H1 (cell line): Measurements from ENCODE around the gene SP1. TPM values are rescaled to one million over a fixed set of nuclear protein-coding genes. Genes with fewer than 3 reads are reported as not detected.
"Not testable (repeated sequence)": the region's sequence is repeated elsewhere in the genome, so short reads cannot be mapped to it uniquely, and the experiment has no call there.

Source experiments
- CTCF ChIA-PET: fragments of 300-600 bp; sonication (Branson Sonifier 250); formaldehyde crosslinking; loops from one replicate; lab custom pipeline; 2021; ENCODE audit not compliant: partially characterized antibody; lab: Charles Lee
- POLR2A ChIA-PET: fragments of 300-600 bp; sonication (Branson Sonifier 250); formaldehyde crosslinking; loops from one replicate; lab custom pipeline; 2021; ENCODE audit warnings: inconsistent platforms; ENCODE audit not compliant: partially characterized antibody; lab: Charles Lee
- DNase-seq, 2 experiments: peaks; one replicate each; pipeline versions ENCODE4 v3.0.0 to v3.0.0-alpha.2; 2010 to 2022; ENCODE audit warnings: low spot score in 2 of 2, low read depth in 1 of 2, mixed read lengths in 1 of 2
- FAIRE-seq: peaks from 2 replicates; lab custom pipeline; 2011; peaks lifted over from hg19 to GRCh38; lab: Jason Lieb, UNC
- H2AFZ ChIP-seq: 2 replicates; pipeline ENCODE4 v1.8.1; 2012; ENCODE audit warnings: low read length, inconsistent platforms
- H2AK5ac ChIP-seq: 2 replicates; pipeline ENCODE4 v1.6.1; 2013; ENCODE audit warnings: low read depth, low read length
- H2BK120ac ChIP-seq: replicated peaks from 2 replicates; pipeline ENCODE3; 2013; ENCODE audit warnings: low read depth, low read length, inconsistent platforms
- H2BK12ac ChIP-seq: 2 replicates; pipeline ENCODE4 v1.6.1; 2013; ENCODE audit warnings: low read depth, low read length
- H2BK15ac ChIP-seq: 2 replicates; pipeline ENCODE4 v1.6.1; 2013; ENCODE audit warnings: low read length
- H2BK20ac ChIP-seq: 2 replicates; pipeline ENCODE4 v1.6.1; 2013; ENCODE audit warnings: low read length
- H2BK5ac ChIP-seq: 2 replicates; pipeline ENCODE4 v1.6.1; 2013; ENCODE audit warnings: low read depth, low read length
- H3K14ac ChIP-seq: 2 replicates; pipeline ENCODE4 v1.6.1; 2013; ENCODE audit warnings: inconsistent platforms; ENCODE audit not compliant: insufficient read length
- H3K18ac ChIP-seq: 2 replicates; pipeline ENCODE4 v1.6.1; 2013; ENCODE audit warnings: low read length; ENCODE audit errors: extremely low read depth
- H3K23ac ChIP-seq: 2 replicates; pipeline ENCODE4 v1.6.1; 2013; ENCODE audit warnings: inconsistent platforms; ENCODE audit not compliant: insufficient read length
- H3K23me2 ChIP-seq: 2 replicates; pipeline ENCODE4 v1.6.1; 2013; ENCODE audit warnings: low read depth, low read length
- H3K27ac ChIP-seq: 2 replicates; pipeline ENCODE4 v1.6.1; 2011; ENCODE audit warnings: low read depth, low read length, inconsistent platforms
- H3K27me3 ChIP-seq, 4 experiments: replicated peaks in 1 of 4; 1 replicate in 1 of 4; 2 replicates in 3 of 4; pipeline versions ENCODE4 v1.6.1 to v1.8.1; 2011 to 2013; ENCODE audit warnings: low read length in 3 of 4, mild to moderate bottlenecking in 3 of 4, inconsistent platforms in 2 of 4, mixed read lengths in 2 of 4, moderate library complexity in 1 of 4; ENCODE audit not compliant: control insufficient read depth in 3 of 4, insufficient read depth in 3 of 4; ENCODE audit errors: extremely low read depth in 1 of 4
- H3K36me3 ChIP-seq, 4 experiments: 2 replicates each; pipeline versions ENCODE4 v1.6.1 to v1.8.1; 2011 to 2013; ENCODE audit warnings: mild to moderate bottlenecking in 4 of 4, low read length in 3 of 4, moderate library complexity in 2 of 4, control low read depth in 1 of 4, inconsistent platforms in 1 of 4; ENCODE audit not compliant: insufficient read depth in 4 of 4, control insufficient read depth in 2 of 4
- H3K4ac ChIP-seq: replicated peaks from 2 replicates; pipeline ENCODE3; 2013; ENCODE audit warnings: low read length, low read depth, mixed read lengths, inconsistent platforms; ENCODE audit not compliant: insufficient read length
- H3K4me1 ChIP-seq, 4 experiments: replicated peaks in 1 of 4; 1 replicate in 1 of 4; 2 replicates in 3 of 4; pipeline versions ENCODE4 v1.6.1 to v1.8.1; 2011 to 2013; ENCODE audit warnings: low read length in 3 of 4, inconsistent platforms in 2 of 4, mixed read lengths in 1 of 4; ENCODE audit not compliant: insufficient read depth in 4 of 4, control insufficient read depth in 3 of 4
- H3K4me2 ChIP-seq, 2 experiments: 2 replicates each; pipeline versions ENCODE4 v1.6.1 to v1.8.1; 2011 to 2013; ENCODE audit warnings: low read depth in 2 of 2, low read length in 2 of 2, control low read depth in 1 of 2, inconsistent platforms in 1 of 2, mild to moderate bottlenecking in 1 of 2; ENCODE audit not compliant: insufficient read depth in 1 of 2
- H3K4me3 ChIP-seq, 4 experiments: fragments of 200-600, 300-600 bp in 1 of 4; sonication (generic), shearing (Covaris generic), sonication (Bioruptor Twin) in 1 of 4; 2 replicates each; pipeline versions ENCODE4 v1.5.1 to v1.8.1; 2011 to 2016; ENCODE audit warnings: low read length in 4 of 4, low read depth in 3 of 4, control low read depth in 2 of 4, inconsistent platforms in 2 of 4, mild to moderate bottlenecking in 2 of 4, mixed read lengths in 1 of 4, moderate library complexity in 1 of 4; ENCODE audit not compliant: insufficient read depth in 2 of 4; ENCODE audit errors: extremely low read depth in 1 of 4
- H3K56ac ChIP-seq: replicated peaks from 2 replicates; pipeline ENCODE3; 2013; ENCODE audit warnings: low read depth, mild to moderate bottlenecking, mixed read lengths, low read length, inconsistent platforms; ENCODE audit not compliant: insufficient read length
- H3K79me1 ChIP-seq: 2 replicates; pipeline ENCODE4 v1.6.1; 2013; ENCODE audit warnings: low read depth, low read length, control low read depth
- H3K79me2 ChIP-seq, 2 experiments: 2 replicates each; pipeline versions ENCODE4 v1.6.1 to v1.8.1; 2012 to 2013; ENCODE audit warnings: low read length in 2 of 2, mild to moderate bottlenecking in 2 of 2, inconsistent platforms in 1 of 2; ENCODE audit not compliant: insufficient read depth in 2 of 2, control insufficient read depth in 1 of 2
- H3K9ac ChIP-seq, 4 experiments: replicated peaks in 1 of 4; 1 replicate in 1 of 4; 2 replicates in 3 of 4; pipeline versions ENCODE4 v1.6.1 to v1.8.1; 2011 to 2013; ENCODE audit warnings: low read depth in 3 of 4, low read length in 3 of 4, control low read depth in 2 of 4, mild to moderate bottlenecking in 2 of 4, moderate library complexity in 2 of 4, inconsistent platforms in 1 of 4; ENCODE audit errors: extremely low read depth in 1 of 4
- H3K9me3 ChIP-seq, 2 experiments: 2 replicates each; pipeline versions ENCODE4 v1.6.1 to v1.8.1; 2012 to 2013; ENCODE audit warnings: mild to moderate bottlenecking in 2 of 2, moderate library complexity in 2 of 2, control low read depth in 1 of 2, inconsistent platforms in 1 of 2, low read depth in 1 of 2, low read length in 1 of 2, mixed read lengths in 1 of 2; ENCODE audit not compliant: insufficient read depth in 2 of 2
- H4K20me1 ChIP-seq, 2 experiments: replicated peaks in 1 of 2; 2 replicates each; pipeline versions ENCODE3 to v1.8.1; 2011 to 2013; ENCODE audit warnings: inconsistent platforms in 2 of 2, low read length in 2 of 2, mild to moderate bottlenecking in 1 of 2; ENCODE audit not compliant: insufficient read depth in 2 of 2, control insufficient read depth in 1 of 2
- H4K5ac ChIP-seq: 2 replicates; pipeline ENCODE4 v1.6.1; 2013; ENCODE audit warnings: low read length, low read depth, mixed read lengths, inconsistent platforms; ENCODE audit not compliant: insufficient read length
- H4K8ac ChIP-seq: 2 replicates; pipeline ENCODE4 v1.8.0; 2013; ENCODE audit warnings: mild to moderate bottlenecking, moderate library complexity, low read length, inconsistent platforms; ENCODE audit not compliant: insufficient read depth; ENCODE audit errors: extremely low read depth
- H4K91ac ChIP-seq: replicated peaks from 2 replicates; pipeline ENCODE3; 2013; ENCODE audit warnings: low read length, mixed read lengths, inconsistent platforms; ENCODE audit not compliant: insufficient read length
- WGBS, 2 experiments: shearing (Covaris generic) in 1 of 2; methylation state at CpG; one replicate each; pipeline versions ENCODE4 v1.1.6 to v1.1.7; 2013 to 2015; ENCODE audit warnings: low lambda C conversion rate in 2 of 2, mixed read lengths in 2 of 2, inconsistent platforms in 1 of 2, low coverage in 1 of 2, missing lambda C conversion rate in 1 of 2; ENCODE audit not compliant: insufficient replicate concordance in 2 of 2, insufficient coverage in 1 of 2, insufficient read length in 1 of 2; ENCODE audit errors: extremely low coverage in 1 of 2, missing lambda C conversion rate in 1 of 2; 5-methylcytosine and 5-hydroxymethylcytosine counted together
- polyA plus RNA-seq, 7 experiments: library from polyadenylated mRNA; depleted of rRNA in 3 of 7; stranded (reverse) in 5 of 7; unstranded in 2 of 7; fragments of >200 nt in 5 of 7; fragments of 200-250 nt in 2 of 7; gene quantifications; 1 replicate in 5 of 7; 2 replicates in 1 of 7; 4 replicates in 1 of 7; pipeline versions ENCODE4 v1.2.1 to v1.2.3, GENCODE V29; 2011 to 2013; ENCODE audit warnings: missing spikeins in 2 of 7, mixed read lengths in 2 of 7
- total RNA-seq: library from RNA; stranded (reverse); fragmentation: NEBNext Ultra II Directional; extraction: Animal tissue kit (Norgen Biotek cat#: 25700); gene quantifications from 2 replicates; pipeline ENCODE4 v1.2.1, GENCODE V29; 2021

The SP1 gene
- total and polyA plus RNA-seq, 2 of the 8 experiments (the other 6 are each of a cell fraction or from before 2014, with no cell fraction given): 50.7 to 75.2 TPM

DNA sequence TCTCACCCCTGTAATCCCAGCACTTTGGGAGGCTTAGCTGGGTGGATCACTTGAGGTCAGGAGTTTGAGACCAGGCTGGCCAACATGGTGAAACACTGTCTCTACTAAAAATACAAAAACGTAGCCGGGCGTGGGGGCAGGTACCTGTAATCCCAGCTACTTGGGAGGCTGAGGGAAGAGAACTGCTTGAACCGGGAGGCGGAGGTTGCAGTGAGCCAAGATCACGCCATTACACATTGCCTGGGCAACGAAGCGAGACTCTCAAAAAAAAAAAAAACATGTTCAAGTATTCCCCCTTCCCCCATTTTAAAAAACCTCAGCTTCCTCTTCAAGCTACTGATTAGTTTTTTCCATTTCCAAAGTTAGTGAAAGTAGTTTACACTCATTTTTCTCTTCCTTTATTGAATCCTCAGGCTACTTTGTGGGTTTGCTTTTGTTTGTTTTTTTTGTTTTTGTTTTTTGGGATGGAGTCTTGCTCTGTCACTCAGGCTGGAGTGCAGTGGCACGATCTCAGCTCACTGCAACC is 37.4 kb downstream of the SP1 start:
- H3K9ac ChIP-seq, H3K9me3 ChIP-seq, H3K18ac ChIP-seq, H4K5ac ChIP-seq, H3K23ac ChIP-seq, H3K4me1 ChIP-seq, H3K4me2 ChIP-seq, H2BK120ac ChIP-seq, H4K20me1 ChIP-seq, H2BK20ac ChIP-seq, H4K91ac ChIP-seq, H2AFZ ChIP-seq, H3K79me2 ChIP-seq, H2BK5ac ChIP-seq, H3K23me2 ChIP-seq, H3K79me1 ChIP-seq, H2BK15ac ChIP-seq, H3K27me3 ChIP-seq, H3K4ac ChIP-seq, H2AK5ac ChIP-seq, FAIRE-seq, H3K14ac ChIP-seq, H4K8ac ChIP-seq, H2BK12ac ChIP-seq, H3K4me3 ChIP-seq, DNase-seq, H3K56ac ChIP-seq, H3K27ac ChIP-seq: not testable (repeated sequence)
- ChIA-PET CTCF (interaction anchor here (0.6 to 2.8 kb wide), 9 partner anchors 13 to 1160 kb away, joined by 3 to 24 read pairs (median 4); no protein-coding TSS in a partner anchor), POLR2A (interaction anchor here (0.6 to 2.0 kb wide), 13 partner anchors 8 to 219 kb away, joined by 3 to 10 read pairs (median 3); no protein-coding TSS in a partner anchor)
- peaks cover under 1 to 13% (median 2%) of the 10 kb centered on the region in 4 experiments; a peak in 4 of 8 replicates for H3K36me3 ChIP-seq
- WGBS, 2 experiments: 90% methylated on average over 9 of the region's 9 CpGs; no CpG with 5 or more reads in 1 of the 2 experiments
